ENCODE measurements around the gene VIT.
"Not testable (repeated sequence)": the region's sequence is repeated elsewhere in the genome, so short reads cannot be mapped to it uniquely, and the experiment has no call there.

Gene VIT

DNA sequence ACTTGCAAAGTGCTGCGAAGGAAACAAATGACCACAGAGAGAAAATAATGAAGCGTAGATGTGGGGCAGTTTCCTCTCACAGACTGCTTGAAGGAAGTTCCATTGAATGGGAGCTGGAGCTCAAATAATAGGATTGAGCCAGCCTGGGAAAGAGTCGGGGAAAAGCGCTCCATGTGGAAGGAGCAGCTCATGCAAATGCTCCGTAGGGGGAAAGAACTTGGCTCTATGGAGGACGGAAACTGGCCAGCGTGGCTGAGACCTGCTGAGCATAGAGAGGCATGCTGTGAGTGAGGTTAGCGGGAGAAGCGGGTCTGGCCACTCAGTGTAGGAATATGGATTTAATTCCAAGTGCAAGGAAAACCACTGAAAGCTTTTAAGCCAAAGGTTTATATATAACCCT lies 28.6 kb upstream of the VIT start:
- Mint-ChIP-seq H3K4me3 (no peak overlapping the region), H3K9me3 (no peaks in the 10 kb centered on the region), H3K36me3 (ENCODE audit: low read depth) (no peaks in the 10 kb centered on the region), H3K27ac (no peak overlapping the region), H3K27me3 (peaks cover 2% of the 10 kb centered on the region), H3K4me1 (no peaks in the 10 kb centered on the region)
- ATAC-seq (no peak), DNase-seq (no peak)

DNA sequence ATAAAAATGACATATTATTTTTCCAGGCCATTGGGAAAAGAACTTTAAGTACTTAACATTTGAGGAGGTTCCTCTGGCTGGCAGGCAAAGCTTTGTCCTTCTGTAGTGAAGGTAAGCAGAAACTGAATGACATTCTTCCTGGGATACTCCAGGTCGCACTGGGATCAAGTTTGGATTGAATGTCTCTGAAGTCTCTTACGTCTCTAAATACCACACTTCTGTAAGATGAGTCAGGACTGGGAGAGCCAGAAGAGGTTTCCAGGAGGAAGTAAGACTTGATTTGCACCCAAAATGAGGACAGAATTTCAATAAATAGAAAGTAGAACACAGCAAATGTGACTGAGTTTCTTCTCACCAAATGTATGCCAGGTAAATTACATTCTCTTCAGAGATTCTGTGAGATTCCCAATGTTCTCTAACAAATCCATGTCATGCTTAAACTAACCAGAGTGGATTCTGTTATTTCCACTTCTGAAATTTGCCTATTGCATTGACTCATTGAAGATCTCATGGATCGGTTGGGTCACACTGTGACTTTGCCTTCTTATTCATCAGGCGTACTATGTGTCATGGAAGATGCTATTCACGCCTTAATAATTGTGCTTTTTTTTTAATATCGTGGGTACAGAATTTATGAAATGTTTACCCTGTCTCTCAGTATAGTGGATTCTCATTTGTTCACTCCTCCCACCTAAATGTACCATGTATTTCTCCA lies 25.5 kb upstream of the VIT start:
- H3K9me3 Mint-ChIP-seq: no peaks in the 10 kb centered on the region
- H3K4me1 Mint-ChIP-seq: no peaks in the 10 kb centered on the region
- peaks cover 2% of the 10 kb centered on the region for H3K27me3 Mint-ChIP-seq
- no peaks in the 10 kb centered on the region for H3K36me3 Mint-ChIP-seq (ENCODE audit: low read depth)
- H3K27ac Mint-ChIP-seq: no peak overlapping the region
- no peak overlapping the region for H3K4me3 Mint-ChIP-seq
- no peak for DNase-seq
- ATAC-seq: no peak

DNA sequence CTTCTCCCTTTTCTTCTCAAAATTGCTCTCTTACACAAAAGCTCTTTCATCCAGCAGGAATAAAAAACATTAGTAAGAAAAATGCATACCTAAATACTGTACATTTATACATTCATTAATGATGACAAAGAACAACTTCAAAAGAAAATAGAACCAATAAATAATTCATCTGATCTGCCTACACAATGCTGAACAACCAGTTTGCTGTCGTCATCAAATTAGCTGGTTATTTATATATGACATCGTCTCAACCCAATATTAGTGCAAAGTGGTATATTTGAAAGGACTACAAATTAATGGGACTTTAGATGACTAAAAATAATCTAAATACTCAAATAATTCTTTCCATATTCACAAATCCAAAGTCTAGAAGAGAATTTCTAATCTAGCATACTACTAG lies 24.8 kb upstream of the VIT start:
- H3K4me1 Mint-ChIP-seq: peaks cover 3% of the 10 kb centered on the region
- ATAC-seq: no peak
- DNase-seq: no peak
- no peaks in the 10 kb centered on the region for H3K36me3 Mint-ChIP-seq (ENCODE audit: low read depth)
- H3K27me3 Mint-ChIP-seq: peaks cover 2% of the 10 kb centered on the region
- no peak overlapping the region for H3K4me3 Mint-ChIP-seq
- no peak overlapping the region for H3K27ac Mint-ChIP-seq
- H3K9me3 Mint-ChIP-seq: no peaks in the 10 kb centered on the region

GRCh38 chr2:36672199-36672598 lies 24.3 kb upstream of the VIT start:
- Mint-ChIP-seq H3K36me3 (ENCODE audit: low read depth) (no peaks in the 10 kb centered on the region), H3K27me3 (peaks cover 2% of the 10 kb centered on the region), H3K9me3 (no peaks in the 10 kb centered on the region), H3K27ac (no peak overlapping the region), H3K4me1 (peaks cover 8% of the 10 kb centered on the region), H3K4me3 (no peak overlapping the region)
- ATAC-seq (no peak), DNase-seq (no peak)

GRCh38 chr2:36675579-36676282 lies 20.8 kb upstream of the VIT start:
- Mint-ChIP-seq H3K27me3 (no peaks in the 10 kb centered on the region), H3K4me1 (peaks cover 15% of the 10 kb centered on the region), H3K9me3 (peaks cover 19% of the 10 kb centered on the region), H3K36me3 (ENCODE audit: low read depth) (no peaks in the 10 kb centered on the region), H3K27ac (no peak overlapping the region), H3K4me3 (no peak overlapping the region)
- DNase-seq: no peak
- ATAC-seq: no peak

DNA sequence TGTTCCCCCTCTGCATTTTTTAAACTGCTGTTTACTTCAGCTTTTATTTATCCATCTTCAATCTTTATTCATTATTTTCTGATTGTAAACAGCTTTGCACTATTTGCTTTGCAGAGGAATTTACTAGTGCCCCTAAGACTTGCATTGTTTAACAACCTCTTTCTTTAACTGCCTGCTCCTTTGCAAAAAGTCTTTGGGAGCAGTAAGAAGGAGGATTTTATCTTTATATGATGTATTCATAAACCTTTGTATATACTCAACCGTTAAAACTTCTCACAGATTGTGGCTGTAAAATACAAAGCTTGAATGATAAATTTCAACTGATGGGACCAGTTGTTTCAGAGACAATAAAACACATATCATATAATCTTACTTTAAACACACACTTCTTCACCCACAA lies 20.1 kb upstream of the VIT start:
- Mint-ChIP-seq H3K36me3 (ENCODE audit: low read depth) (no peaks in the 10 kb centered on the region), H3K27ac (no peak overlapping the region), H3K4me1 (peaks cover 15% of the 10 kb centered on the region), H3K27me3 (peaks cover 2% of the 10 kb centered on the region), H3K4me3 (no peak overlapping the region), H3K9me3 (peaks cover 20% of the 10 kb centered on the region)
- no peak for ATAC-seq
- no peak for DNase-seq

- no peaks in the 10 kb centered on the region for H3K36me3 Mint-ChIP-seq (ENCODE audit: low read depth)
- H3K27ac Mint-ChIP-seq: no peak overlapping the region
- peaks cover 20% of the 10 kb centered on the region for H3K9me3 Mint-ChIP-seq
- peaks cover 15% of the 10 kb centered on the region for H3K4me1 Mint-ChIP-seq
- peaks cover 2% of the 10 kb centered on the region for H3K27me3 Mint-ChIP-seq
- H3K4me3 Mint-ChIP-seq: no peak overlapping the region
- ATAC-seq: no peak
- DNase-seq: no peak
These were observed 19.1 kb upstream of the VIT start for GRCh38 chr2:36677386-36677785.

DNA sequence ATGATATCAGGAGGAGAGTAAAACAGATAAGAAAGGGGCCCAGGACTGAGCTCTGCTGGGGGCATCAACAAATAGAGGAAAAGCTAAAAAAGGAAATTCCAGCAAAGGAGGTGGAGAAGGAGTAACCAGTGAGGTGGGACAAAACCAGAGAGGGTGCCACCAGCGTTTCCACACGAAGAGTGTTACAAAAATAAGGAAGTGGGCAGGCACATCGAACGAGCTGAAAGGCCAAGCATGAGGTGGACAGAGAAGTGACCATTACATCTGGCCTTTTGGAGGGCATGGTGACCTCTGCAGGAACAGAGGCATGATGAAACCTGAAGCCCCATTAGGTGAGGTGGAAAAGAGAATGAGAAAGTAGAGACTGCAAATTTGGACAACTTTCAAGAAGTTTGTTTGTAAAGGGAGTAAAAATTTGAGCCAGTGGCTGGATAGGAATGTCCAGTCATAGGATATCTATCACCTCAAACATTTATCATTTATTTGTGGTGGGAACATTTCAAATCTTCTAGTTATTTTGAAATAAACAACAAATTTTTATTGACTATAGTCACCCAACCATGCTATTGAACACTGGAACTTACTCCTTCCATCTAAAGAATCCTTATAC lies 18.4 kb upstream of the VIT start:
- peaks cover 20% of the 10 kb centered on the region for H3K9me3 Mint-ChIP-seq
- no peaks in the 10 kb centered on the region for H3K36me3 Mint-ChIP-seq (ENCODE audit: low read depth)
- H3K27me3 Mint-ChIP-seq: peaks cover 2% of the 10 kb centered on the region
- H3K4me3 Mint-ChIP-seq: no peak overlapping the region
- H3K4me1 Mint-ChIP-seq: peaks cover 15% of the 10 kb centered on the region
- no peak for ATAC-seq
- no peak for DNase-seq
- H3K27ac Mint-ChIP-seq: no peak overlapping the region

DNA sequence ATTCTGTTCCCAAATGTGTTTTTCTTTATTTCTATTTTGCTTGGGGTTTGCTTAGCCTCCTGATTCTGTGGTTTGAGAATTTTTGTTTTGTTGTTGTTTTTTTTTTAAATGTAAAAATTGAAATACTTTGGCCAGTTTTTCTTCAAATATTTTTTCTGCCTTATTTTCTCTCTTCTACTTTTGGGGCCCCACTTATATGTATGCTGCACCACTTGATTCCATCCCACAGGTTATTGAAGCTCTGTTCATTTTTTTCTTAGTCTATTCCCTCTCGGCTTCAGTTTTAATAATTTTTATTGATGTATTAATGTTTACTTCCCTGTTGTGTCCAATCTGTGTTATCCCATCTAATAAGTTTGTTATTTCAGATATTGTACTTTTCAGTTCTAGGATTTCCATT lies 17.7 kb upstream of the VIT start:
- DNase-seq (no peak), ATAC-seq (no peak)
- peaks cover 15% of the 10 kb centered on the region for H3K4me1 Mint-ChIP-seq
- peaks cover 20% of the 10 kb centered on the region for H3K9me3 Mint-ChIP-seq
- no peak overlapping the region for H3K4me3 Mint-ChIP-seq
- H3K27ac Mint-ChIP-seq: no peak overlapping the region
- H3K36me3 Mint-ChIP-seq (ENCODE audit: low read depth): no peaks in the 10 kb centered on the region
- peaks cover 2% of the 10 kb centered on the region for H3K27me3 Mint-ChIP-seq

DNA sequence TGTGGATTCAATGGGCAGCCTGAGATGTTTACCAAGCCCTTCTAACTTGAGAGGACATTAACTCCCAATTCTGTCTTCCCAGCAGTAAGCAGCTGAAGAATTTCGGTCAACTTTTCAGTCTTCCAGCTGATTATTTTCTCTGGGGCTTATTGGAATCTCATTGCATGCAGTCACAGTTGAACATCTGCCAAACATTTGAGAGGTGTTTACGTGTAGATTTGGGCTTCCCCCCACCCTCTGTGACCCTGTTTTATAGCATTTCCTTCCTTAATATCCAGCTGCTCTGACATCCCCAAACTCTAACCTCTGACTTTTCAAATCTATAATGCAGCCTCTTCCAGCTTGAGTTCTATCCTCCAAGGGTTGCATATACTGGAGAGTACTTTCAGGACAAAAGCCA lies 16.5 kb upstream of the VIT start:
- ATAC-seq (no peak), DNase-seq (no peak)
- Mint-ChIP-seq H3K27me3 (peaks cover 2% of the 10 kb centered on the region), H3K9me3 (peaks cover 20% of the 10 kb centered on the region), H3K4me1 (peaks cover 15% of the 10 kb centered on the region), H3K27ac (no peak overlapping the region), H3K36me3 (ENCODE audit: low read depth) (no peaks in the 10 kb centered on the region), H3K4me3 (no peak overlapping the region)

DNA sequence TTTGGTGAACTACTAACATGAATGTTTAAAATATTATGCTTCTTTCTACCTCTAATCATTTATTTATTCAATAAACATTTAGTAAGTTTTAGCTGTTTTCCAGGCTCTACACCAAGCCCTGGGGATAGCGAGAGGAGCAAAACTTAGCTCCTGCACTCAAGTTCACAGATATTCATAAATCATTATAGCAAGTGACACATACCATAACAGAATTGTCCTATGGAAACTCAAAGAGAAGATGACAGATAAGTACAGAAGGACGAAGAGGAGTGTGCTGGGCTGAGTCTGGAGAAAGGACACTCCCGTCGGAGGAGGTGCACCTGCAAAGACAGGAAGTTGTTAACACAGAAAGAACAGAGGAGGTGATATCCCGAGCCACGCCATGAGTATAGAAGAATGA lies 13.9 kb upstream of the VIT start:
- Mint-ChIP-seq H3K4me3 (no peak overlapping the region), H3K27ac (no peak overlapping the region)
- ATAC-seq: no peak

DNA sequence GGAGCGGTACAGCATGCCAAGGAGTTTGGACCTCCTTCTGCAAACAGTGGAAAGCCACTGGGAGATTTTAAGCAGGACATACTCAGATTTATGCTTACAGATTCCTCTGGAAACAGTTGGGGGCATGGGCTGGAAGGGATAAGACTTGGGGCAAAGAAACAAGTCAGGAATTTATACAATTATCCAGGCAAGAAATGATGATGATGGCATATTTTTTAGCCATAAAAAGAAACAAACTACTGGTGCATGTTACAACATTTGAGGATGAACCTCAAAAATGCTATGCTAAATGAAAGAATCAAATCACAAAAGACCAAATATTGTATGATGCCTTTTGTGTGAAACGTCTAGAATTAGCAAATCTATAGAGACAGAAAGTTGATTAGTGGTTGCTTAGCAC lies 13.5 kb upstream of the VIT start:
- no peak overlapping the region for H3K27ac Mint-ChIP-seq
- DNase-seq (no peak), ATAC-seq (no peak)
- H3K9me3 Mint-ChIP-seq: peaks cover 19% of the 10 kb centered on the region
- no peak overlapping the region for H3K4me3 Mint-ChIP-seq
- no peaks in the 10 kb centered on the region for H3K4me1 Mint-ChIP-seq
- H3K36me3 Mint-ChIP-seq (ENCODE audit: low read depth): no peaks in the 10 kb centered on the region
- H3K27me3 Mint-ChIP-seq: peaks cover 4% of the 10 kb centered on the region

More for the DNA sequence above, 13.9 kb upstream of the VIT start:
- Mint-ChIP-seq H3K27me3 (peaks cover 2% of the 10 kb centered on the region), H3K36me3 (ENCODE audit: low read depth) (no peaks in the 10 kb centered on the region), H3K4me1 (peaks cover 4% of the 10 kb centered on the region), H3K9me3 (peaks cover 20% of the 10 kb centered on the region)
- DNase-seq: no peak

- H3K4me3 Mint-ChIP-seq; H3K27ac Mint-ChIP-seq; ATAC-seq; H3K27me3 Mint-ChIP-seq; DNase-seq; H3K4me1 Mint-ChIP-seq; H3K36me3 Mint-ChIP-seq (ENCODE audit: low read depth); H3K9me3 Mint-ChIP-seq: not testable (repeated sequence)
These were observed 8.2 kb upstream of the VIT start for GRCh38 chr2:36688291-36688690.

DNA sequence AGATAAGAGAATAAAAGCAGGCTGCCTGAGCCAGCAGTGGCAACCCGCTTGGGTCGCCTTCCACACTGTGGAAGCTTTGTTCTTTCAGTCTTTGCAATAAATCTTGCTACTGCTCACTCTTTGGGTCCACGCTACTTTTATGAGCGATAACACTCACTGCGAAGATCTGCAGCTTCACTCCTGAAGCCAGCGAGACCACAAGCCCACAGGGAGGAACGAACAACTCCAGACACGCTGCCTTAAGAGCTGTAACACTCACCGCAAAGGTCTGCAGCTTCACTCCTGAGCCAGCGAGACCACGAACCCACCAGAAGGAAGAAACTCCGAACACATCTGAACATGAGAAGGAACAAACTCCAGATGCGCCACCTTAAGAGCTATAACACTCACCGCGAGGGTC lies 7.5 kb upstream of the VIT start:
- not testable (repeated sequence) for DNase-seq; H3K27ac Mint-ChIP-seq; H3K27me3 Mint-ChIP-seq; H3K36me3 Mint-ChIP-seq (ENCODE audit: low read depth); H3K4me1 Mint-ChIP-seq; H3K9me3 Mint-ChIP-seq; ATAC-seq
- H3K4me3 Mint-ChIP-seq: peak overlapping the region; percentile 23

DNA sequence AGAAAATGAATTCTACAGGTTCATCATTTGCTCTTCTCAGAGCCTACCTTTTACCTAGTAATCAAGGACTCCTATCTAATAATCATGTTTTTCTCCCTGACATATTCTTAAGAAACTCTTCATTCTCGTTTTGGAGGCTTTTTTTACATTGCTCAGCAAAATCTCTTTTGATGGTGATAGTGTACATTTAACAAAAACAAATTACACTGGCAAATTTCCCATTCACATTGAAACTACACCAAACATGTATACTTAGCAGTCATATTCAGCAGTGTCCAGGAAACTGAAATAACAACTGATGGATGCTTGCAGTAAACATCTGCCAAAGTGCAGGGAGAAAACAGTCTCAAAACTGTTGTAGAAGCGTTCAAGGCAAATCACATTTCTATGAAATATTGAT lies 4.4 kb upstream of the VIT start:
- H3K4me1 Mint-ChIP-seq: no peaks in the 10 kb centered on the region

More for the DNA sequence above, 4.4 kb upstream of the VIT start:
- Mint-ChIP-seq H3K4me3 (no peak overlapping the region), H3K9me3 (peaks cover 3% of the 10 kb centered on the region), H3K27me3 (peaks cover 7% of the 10 kb centered on the region), H3K36me3 (ENCODE audit: low read depth) (no peaks in the 10 kb centered on the region), H3K27ac (no peak overlapping the region)
- no peak for DNase-seq
- no peak for ATAC-seq
